ENCODE results near the gene LRRFIP1. TPM values are rescaled to one million over a fixed set of nuclear protein-coding genes. Genes with fewer than 3 reads are reported as not detected.

The LRRFIP1 gene
- total and polyA plus RNA-seq, 9 of the 15 experiments (the other 6 are each of a cell fraction or from before 2014, with no cell fraction given): 13.1 to 45.2 (median 31.3) TPM

- no peak for TF ChIP-seq NFRKB (IDR thresholded peaks at IDR 0.05; ENCODE audit: low read depth)
- no peak for TF ChIP-seq SETDB1 (IDR thresholded peaks at IDR 0.05; ENCODE audit: low read length)
- no peak for TF ChIP-seq SNRNP70 (optimal IDR thresholded peaks at IDR 0.05; ENCODE audit: low read depth, low read length)
- no peak for TF ChIP-seq FOXP1 (CRISPR knock-in tag; IDR thresholded peaks at IDR 0.05)
- TF ChIP-seq IRF2 (CRISPR knock-in tag; IDR thresholded peaks at IDR 0.05): no peak
Observed at GRCh38 chr2:237581326-237581725, 46.1 kb upstream of the LRRFIP1 start (continued).

- Histone ChIP-seq H2AFZ (ENCODE audit: low read depth, low read length) (no peak overlapping the region), H3K9me3 (replicated peaks; ENCODE audit: control insufficient read depth, insufficient read depth, low read depth, low read length) (no peaks in the 10 kb centered on the region), H3K27ac (ENCODE audit: extremely low read depth, low read depth, low read length) (no peak overlapping the region), H3K4me3 (no peak overlapping the region), H3K4me2 (ENCODE audit: insufficient read depth, low read length) (no peak overlapping the region), H3K9ac (ENCODE audit: insufficient read depth in 1 of 2, low read depth in 2 of 2, low read length in 2 of 2) (no peak overlapping the region), H4K20me1 (replicated peaks; ENCODE audit: control insufficient read depth, insufficient read depth, low read length) (no peaks in the 10 kb centered on the region), H3K27me3 (ENCODE audit: control insufficient read depth in 2 of 2, insufficient read depth in 2 of 2, low read length in 2 of 2) (peaks cover 4 to 55% of the 10 kb centered on the region in 2 experiments; a peak in 3 of 5 replicates), H3K79me2 (ENCODE audit: control insufficient read depth, insufficient read depth, low read length) (no peaks in the 10 kb centered on the region), H3K36me3 (ENCODE audit: control insufficient read depth, insufficient read depth, low read length) (no peaks in the 10 kb centered on the region), H3K4me1 (replicated peaks in 1 of 2; ENCODE audit: control insufficient read depth in 2 of 2, insufficient read depth in 2 of 2, low read length in 2 of 2) (peaks cover 0 to 5% of the 10 kb centered on the region in 2 experiments; a peak in 1 of 5 replicates), H3K9me1 (ENCODE audit: control insufficient read depth, insufficient read depth, low read length) (no peaks in the 10 kb centered on the region)
- DNase-seq (ENCODE audit: extremely low read depth in 1 of 4, low spot score in 3 of 4): peak in 2 of 4 experiments; percentile 15
- ChIA-PET POLR2A (interaction anchor here (0.6 to 0.7 kb wide), 2 partner anchors 14 to 42 kb away, joined by 3 read pairs; no protein-coding TSS in a partner anchor), CTCF (ENCODE audit: low intra/inter-chr PET ratio) (no interaction called here)
- ATAC-seq: peak; percentile 78
- no TSS peak for BruUV-seq (replicated peaks)
- intact Hi-C loops (cut with micrococcal nuclease): loop anchor here (10.0 kb wide), 1 partner anchor 163 kb away; no protein-coding TSS in a partner anchor
- FAIRE-seq: peak; percentile 49
- in situ Hi-C loops (cut with MboI): no loop called here
- 0% methylated on average over 12 of the region's 25 CpGs for WGBS (ENCODE audit: insufficient coverage, low coverage, missing lambda C conversion rate)
- TF ChIP-seq CTCF (IDR thresholded peaks at IDR 0.05 in 2 of 3, conservative IDR thresholded peaks at IDR 0.05 in 1 of 3; ENCODE audit: insufficient read depth in 2 of 3, low read depth in 1 of 3, low read length in 3 of 3) (peak; percentile 26 to 37 (median 27); a peak in 4 of 6 replicates), NR3C1 (CRISPR knock-in tag; IDR thresholded peaks at IDR 0.05) (no peak), TGIF2 (CRISPR knock-in tag; IDR thresholded peaks at IDR 0.05) (no peak), SOX6 (IDR thresholded peaks at IDR 0.05) (no peak), PRMT5 (CRISPR knock-in tag; IDR thresholded peaks at IDR 0.05) (no peak), ZNF695 (CRISPR knock-in tag; IDR thresholded peaks at IDR 0.05) (no peak), GATAD2A (IDR thresholded peaks at IDR 0.05) (no peak), TCF15 (CRISPR knock-in tag; IDR thresholded peaks at IDR 0.05) (no peak), DLX4 (CRISPR knock-in tag; IDR thresholded peaks at IDR 0.05) (no peak)
Observed at GRCh38 chr2:237581751-237582746, 45.3 kb upstream of the LRRFIP1 start.

Data from K562 (cell line).